ENCODE data around the gene GOLGA3.
"Not testable (repeated sequence)": the region's sequence is repeated elsewhere in the genome, so short reads cannot be mapped to it uniquely, and the experiment has no call there.

Gene GOLGA3

DNA sequence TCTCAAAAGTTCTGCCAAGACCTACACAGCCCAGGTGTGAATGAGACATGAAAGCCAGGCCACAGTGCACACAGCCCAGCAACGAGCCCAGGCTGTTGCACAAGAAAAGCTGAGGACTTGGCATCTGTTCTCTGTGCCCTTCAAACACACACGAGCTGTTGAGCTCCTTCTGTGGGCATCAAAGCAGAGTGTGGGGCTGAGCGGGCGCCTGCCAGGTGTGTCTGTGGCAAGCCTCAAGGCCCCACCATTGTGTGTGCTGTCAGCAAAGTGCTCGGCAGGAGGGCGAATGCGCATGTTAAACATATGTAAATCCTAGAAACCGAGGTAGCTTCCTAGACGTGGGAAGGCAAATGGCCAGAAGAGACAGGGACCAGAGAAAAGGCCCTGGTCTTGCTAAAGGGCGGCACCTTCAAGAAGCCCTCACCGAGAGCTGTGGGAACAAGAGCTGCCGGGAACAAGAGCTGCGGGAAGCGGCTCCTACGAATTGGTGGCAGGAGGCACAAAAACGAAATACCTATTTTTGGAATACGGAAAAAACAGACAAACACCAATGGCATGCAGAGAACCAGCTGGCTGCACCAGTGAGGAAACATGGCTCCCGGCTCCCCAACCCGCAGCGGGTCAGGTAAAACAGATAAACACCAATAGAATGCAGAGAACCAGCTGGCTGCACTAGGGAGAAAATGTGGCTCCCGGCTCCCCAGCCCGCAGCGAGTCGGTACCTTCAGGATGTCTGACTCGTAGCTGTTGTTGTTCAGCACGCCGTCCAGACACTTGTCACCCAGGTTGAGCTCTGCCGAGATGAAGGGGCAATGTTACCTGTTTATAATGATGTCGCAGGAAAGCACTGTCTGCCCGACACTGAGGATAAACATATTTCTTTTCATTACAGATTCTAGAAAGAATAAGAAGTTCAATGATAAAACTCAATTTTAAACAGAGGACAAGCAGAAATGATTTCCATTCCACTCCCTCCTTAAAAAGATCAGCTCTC, 19.0 kb upstream of the GOLGA3 start:
- DNase-seq = no peak

DNA sequence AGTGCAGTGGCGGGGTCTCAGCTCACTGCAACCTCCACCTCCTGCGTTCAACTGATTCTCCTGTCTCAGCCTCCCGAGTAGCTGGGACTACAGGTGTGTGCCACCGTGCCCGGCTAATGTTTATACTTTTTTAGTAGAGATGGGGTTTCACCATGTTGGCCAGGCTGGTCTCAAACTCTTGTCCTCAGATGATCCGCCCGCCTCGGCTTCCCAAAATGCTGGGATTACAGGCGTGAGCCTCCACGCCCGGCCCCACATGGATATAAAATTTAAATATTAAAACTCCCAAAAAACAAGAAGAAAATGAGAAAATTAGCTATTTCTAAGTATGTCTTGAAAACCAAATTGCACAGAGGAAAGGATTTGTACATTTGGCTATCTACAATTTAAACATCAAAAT, 16.0 kb upstream of the GOLGA3 start:
- DNase-seq = not testable (repeated sequence)

DNA sequence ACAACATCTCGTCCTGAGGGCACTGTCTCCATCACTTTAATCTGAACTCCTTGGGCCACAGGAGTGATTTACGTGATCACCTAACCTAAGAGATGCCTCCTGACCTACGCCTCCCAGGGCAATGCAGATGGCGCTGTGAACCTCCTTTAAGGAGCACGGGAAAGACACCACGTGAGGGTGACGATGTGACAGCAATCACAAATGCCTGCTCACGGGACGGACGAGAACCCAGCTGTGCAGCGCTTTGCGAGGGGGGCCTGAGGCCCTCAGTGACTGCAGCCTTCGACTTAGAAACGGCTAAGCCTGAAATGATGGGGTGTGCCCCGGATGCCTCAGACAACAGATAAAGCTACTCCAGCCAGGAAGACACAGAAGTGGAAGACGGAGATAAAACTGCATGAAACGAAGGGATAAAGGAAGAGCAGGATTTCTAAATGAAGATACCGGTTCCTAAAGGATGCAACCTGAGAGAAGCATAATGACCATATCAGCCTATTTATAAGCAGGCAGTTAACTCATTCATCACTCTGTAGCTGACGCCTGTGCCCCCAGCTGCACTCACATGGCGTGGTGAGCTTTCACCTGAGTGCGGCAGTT, 13.9 kb upstream of the GOLGA3 start:
- DNase-seq = no peak

DNA sequence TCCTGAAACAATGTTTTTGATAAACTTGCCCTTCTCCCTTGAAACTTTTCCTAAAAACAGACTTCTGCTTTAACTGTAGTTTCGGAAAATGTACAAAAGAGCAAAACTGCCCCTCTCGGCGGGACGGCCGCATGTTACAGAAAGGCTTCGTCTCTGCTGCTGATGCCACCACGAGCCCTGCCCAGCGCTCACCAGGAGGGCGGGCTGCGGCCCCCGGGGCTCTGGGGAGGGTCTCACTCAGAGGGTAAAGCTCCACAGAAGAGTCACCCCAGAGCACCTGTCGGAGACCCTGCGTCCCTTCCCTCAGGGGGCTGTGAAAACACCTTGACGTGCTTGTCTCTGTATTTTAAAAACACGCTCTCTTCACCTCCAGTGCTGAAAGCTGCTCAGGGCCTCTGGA, 12.5 kb upstream of the GOLGA3 start:
- no peak for DNase-seq

DNA sequence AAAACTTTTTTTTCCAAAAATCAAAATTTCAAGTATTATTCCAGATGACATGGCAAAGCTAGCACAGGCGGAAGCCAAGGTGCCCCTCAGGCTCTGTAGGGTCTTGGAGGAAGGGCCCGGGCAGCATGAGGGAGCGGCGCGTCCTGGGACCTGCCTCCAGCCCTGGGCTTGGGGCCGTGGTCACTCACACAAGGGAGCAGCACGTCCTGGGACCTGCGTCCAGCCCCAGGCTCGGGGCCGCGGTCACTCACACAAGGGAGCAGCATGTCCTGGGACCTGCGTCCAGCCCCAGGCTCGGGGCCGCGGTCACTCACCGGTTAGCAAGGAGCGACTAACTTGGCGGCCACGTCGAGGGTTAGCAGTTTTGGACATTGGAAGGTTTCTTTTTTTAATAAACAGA, 11.9 kb upstream of the GOLGA3 start:
- no peak for DNase-seq

DNA sequence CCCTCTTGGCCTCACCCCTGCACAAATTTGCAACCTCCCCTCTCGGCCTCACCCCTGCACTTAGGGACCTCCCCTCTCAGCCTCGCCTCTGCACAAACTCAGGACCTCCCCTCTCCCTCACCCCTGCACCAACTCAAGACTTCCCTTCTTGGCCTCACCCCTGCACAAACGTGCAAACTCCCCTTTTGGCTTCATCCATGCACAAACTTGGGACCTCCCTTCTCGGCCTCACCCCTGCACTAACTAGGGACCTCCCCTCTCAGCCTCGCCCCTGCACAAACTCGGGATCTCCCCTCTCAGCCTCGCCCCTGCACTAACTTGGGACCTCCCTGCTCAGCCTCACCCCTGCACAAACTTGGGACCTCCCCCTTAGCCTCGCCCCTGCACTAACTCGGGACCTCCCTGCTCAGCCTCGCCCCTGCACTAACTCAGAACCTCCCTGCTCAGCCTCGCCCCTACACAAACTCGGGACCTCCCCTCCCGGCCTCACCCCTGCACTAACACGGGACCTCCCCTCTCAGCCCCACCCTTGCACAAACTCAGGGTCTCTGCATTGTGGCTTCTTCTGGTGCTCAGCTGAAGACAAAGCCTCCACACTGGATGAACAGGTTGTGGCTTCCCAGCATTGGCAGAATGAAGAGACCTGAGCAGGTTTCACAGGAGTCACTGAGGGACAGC, 11.0 kb upstream of the GOLGA3 start:
- no peak for DNase-seq

DNA sequence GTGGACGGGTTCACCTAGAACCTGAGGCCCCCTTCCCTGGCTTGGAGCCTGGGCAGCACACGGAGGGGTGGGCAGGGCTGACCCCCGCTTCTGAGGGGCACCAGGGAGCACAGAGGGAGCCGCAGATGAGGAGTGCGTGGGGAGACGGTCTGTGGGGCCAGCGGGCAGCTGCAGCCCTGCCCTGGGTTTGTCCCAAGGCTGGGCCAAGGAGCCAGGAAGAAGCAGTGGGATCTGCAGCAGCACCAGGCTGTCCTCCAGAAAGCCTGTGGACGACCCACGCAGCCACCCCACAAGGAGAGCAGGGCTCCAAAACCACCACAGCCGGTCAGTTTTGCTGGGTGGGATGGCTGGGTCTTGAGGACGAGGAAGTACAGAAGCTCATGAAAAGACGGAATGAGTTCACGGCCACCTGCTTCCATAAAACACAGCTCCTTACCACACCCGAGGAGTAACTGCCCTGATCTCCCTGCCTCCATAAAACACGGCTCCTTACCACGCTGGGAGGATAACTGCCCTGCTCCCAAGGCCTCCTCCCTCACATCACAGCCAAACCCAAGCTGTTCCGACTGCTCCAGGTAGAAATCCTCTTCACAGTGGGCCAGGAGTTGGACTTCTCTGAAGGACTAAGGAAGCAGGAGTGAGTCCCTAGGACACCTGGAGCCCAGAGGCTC, 9.9 kb upstream of the GOLGA3 start:
- DNase-seq = no peak

DNA sequence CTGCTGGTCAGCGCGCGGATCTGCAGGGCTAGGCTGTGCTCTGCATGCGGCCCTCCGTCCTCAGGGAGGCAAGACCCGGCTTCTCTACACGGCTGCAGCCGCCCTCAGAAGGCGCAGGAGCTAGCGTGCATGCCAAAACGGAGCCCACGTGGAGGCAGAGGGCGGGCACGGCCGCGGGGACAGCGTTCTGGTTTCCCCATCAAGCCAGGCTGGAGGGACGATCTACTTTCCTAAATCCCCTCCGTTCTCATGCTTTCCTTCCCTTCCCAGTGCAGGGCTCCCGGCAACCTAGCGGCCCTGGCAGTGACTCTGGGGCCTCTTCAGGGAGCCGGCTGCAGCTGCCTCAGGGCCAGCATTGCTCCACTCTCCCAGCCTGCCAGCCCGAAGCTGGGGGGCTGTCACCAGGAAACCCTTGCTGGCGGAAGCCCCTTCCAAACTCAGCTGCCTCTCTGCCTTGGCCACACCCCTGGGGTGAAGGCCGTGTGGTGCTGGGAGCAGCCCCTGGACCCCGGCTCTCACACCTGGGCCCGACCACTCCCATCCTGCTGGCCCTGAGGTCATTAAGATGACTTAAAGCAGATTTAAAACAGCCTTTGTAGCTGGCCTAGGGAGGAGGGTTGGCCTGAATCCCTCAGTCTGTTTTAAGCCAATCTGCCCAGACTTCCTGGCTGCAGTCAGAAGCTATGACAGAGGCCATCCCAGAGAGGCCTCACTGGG, 9.2 kb upstream of the GOLGA3 start:
- DNase-seq = no peak

DNA sequence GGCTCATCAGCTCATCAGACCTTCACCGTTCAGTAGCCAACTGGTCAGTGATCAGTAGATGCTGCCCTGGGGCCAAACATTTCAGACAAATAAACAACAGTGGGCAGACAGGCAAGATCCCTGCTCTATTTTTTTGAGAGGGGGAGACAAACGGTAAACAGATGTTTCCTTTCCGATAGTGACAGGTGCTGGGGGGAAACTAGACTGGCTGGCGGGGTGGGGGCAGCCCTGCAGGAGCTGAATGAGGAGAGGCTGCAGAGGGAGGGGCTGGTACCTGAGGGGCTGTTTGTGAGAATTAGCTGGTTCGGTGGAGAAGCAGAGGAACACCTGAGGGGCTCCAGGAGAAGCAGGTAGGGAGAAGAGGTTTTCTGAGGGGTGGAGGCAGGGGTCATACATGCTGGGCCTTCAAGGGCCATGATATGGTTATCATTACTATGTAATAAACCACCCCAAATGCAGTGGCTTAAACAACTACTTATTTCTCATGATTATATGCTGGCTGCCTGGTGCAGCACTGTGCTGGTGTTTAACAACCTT, 8.2 kb upstream of the GOLGA3 start:
- DNase-seq = no peak

DNA sequence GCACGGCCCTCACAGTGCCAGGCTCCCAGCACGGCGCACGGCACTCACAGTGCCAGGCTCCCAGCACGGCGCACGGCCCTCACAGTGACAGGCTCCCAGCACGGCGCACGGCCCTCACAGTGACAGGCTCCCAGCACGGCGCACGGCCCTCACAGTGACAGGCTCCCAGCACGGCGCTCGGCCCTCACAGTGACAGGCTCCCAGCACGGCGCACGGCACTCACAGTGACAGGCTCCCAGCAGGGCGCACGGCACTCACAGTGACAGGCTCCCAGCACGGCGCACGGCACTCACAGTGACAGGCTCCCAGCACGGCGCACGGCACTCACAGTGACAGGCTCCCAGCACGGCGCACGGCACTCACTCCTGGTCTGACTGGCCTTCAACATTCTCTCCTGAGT, 7.6 kb upstream of the GOLGA3 start:
- DNase-seq = not testable (repeated sequence)

DNA sequence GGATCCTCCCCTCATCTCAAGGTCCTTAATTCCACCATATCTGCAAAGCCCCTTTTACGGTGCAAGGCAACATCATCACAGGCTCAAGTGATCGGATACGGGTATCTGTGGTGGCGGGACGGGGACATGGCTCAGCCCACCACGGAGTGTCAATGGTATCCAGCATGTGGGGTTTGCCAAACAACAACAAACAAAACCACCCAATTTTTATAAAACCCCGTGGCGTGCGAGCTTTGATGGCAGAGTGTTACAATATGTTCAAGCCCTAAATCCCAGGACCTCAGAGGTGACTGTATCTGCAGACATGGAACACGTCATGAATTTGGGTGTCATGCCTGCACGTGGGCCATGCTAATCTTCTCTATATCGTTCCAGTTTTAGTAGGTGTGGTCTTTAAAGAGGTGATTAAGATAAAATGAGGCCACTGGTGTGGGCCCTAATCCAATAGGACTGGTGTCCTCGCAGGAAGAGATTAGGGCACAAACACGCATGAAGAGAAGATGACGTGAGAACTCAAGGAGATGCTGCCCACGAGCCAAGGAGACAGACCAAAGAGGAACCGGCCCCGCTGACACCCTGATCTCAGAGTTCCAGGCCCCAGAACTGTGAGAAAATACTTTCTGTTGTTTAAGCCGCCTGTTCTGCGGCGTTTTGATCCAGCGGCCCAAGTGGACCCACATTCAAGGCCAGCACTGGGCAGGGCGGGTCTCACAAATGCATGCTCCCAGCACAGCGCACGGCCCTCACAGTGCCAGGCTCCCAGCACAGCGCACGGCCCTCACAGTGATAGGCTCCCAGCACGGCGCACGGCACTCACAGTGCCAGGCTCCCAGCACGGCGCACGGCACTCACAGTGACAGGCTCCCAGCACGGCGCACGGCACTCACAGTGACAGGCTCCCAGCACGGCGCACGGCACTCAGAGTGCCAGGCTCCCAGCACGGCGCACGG, 6.7 kb upstream of the GOLGA3 start:
- no peak for DNase-seq

DNA sequence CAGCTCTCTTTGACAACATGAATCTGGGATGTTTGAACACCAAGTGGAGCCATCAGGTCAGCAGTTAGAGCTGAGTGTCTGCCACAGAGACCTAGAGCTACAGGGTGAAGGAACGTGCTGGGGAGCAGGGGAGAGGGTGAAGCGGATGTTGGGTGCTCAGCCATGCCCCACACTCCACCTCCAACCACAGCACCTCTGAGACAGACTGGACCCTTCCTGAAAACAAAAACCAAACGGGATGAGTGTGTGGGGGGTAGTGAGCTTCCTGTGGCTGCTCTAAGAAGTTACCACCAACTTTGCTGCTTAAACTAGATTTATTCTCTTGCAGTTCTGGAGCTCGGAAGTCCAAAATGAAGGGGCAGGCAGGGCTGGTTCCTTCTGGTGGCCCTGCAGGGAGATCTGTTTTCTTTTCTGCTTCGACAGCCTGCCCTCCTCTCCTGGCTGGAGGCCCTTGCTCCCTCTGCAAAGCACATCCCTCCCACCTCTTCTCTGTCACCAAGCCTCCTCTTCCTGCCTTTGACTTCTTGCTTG, 5.6 kb upstream of the GOLGA3 start:
- no peak for DNase-seq

DNA sequence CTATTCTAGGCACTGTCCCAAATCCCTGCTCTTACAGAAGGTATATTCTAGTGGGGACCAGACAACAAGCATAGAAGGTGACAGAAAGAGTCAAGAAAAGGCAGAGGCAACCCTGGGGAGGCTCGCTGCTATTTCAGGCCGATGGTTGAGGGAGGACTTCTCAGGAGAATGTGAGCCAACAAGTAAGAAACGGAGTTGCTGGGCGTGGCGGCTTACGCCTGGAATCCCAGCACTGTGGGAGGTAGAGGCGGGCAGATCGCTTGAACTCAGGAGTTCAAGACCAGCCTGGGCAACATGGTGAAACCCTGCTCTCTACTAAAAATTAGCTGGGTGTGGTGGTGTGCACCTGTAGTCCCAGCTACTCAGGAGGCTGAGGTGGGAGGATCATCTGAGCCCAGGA, 4.7 kb upstream of the GOLGA3 start:
- no peak for DNase-seq

DNA sequence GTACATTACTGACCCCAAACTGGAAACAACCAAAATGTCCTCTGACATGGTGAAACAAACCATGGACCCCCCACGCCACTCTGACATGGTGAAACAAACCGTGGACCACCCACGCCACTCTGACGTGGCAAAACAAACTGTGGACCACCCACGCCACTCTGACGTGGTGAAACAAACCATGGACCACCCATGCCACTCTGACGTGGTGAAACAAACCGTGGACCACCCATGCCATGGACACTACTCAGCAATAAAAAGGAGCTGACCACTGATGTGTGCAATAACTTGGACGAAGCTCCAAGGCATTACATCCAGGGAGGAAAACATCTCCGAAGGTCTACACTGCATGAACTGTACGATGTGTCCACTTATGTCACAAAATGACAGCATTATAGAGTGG, 3.1 kb upstream of the GOLGA3 start:
- no peak for DNase-seq

DNA sequence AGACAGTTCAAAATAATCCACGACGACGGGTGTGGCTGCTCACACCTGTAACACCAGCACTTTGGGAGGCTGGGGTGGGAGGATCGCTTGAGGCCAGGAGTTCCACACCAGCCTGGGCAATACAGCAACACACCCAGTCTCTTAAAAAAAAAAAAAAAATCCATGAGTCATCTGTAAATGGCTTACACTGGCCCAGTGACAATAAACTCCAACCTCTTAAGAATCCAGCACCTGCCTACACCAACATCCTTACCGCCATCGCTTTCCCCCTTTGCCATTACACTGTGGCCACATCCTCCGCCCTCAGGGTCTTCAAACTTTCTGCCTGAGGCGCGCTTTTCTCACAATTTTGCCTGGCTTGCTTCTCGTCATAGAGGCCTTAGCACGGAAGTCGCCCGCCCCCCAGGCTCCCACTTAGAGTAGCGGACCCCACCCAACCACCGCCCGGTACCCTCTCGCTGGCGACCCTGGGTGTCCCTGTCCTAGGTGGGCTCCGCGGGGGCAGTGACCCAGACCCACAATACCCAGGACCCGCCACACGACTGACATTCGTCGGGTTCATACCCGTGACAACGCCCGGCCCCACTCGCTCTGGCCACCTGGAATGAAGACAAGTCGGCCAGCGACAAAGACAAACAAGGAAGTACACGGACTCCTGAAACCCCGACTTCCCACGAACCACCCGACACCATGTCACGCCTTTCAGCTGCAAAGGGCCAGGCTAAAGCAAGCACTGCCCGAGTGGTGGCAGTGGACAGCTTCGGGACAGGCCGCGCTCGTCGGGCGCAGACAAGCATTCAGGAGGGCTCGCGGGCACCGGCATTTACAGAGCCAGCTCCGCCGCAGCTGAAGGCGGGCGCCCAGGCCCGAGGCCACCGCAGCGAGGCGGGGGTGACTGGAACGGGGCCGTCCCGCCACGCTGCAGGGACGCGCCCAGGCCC, 636 bp downstream of the GOLGA3 start:
- no peak for DNase-seq

DNA sequence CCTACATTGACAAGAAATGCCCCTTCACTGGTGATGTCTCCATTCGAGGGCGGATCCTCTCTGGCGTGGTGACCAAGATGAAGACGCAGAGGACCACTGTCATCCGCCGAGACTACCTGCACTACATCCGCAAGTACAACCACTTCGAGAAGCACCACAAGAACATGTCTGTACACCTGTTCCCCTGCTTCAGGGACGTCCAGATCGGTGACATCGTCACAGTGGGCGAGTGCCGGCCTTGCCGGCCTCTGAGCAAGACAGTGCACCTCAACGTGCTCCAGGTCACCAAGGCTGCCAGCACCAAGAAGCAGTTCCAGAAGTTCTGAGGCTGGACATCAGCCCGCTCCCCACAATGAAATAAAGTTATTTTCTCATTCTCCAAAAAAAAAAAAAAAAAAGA, 2.8 kb downstream of the GOLGA3 start:
- no peak for DNase-seq

DNA sequence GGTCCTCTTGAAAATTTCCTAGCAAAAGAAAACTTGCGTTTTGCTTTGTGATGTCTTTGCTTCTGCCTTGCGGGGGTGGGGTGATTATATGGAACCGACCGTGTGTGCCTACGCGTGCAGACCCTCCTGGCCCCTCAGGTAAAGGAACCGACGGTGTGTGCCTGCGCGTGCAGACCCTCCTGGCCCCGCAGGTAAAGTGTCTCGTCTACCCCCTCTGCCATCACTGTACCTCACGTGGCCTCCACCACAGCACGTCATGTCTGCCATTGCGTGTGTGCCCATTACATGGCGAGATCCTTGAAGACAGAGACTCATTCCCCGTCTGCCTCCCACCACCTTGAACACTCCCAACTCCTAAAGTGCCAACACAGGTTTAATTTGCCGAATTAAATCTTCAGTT, 3.6 kb downstream of the GOLGA3 start:
- DNase-seq = no peak

DNA sequence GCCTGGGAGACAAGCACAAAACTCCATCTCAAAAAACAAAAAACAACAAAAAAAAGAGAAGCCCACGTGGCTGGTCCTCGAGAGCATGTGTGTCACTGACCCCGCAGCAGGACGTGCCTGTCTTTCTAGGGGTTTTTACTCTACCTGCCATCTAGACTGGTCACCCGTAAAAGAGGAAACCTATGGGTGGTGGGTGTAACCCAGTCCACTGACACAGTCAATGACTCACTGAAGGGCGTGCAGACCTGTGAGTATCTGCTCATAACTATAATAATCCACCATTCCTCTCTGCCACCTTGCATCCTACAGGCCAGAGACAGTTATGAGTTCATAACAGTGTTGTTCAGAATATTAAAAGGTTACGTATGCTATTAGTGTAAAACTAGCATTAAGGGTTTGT, 4.6 kb downstream of the GOLGA3 start:
- no peak for DNase-seq

DNA sequence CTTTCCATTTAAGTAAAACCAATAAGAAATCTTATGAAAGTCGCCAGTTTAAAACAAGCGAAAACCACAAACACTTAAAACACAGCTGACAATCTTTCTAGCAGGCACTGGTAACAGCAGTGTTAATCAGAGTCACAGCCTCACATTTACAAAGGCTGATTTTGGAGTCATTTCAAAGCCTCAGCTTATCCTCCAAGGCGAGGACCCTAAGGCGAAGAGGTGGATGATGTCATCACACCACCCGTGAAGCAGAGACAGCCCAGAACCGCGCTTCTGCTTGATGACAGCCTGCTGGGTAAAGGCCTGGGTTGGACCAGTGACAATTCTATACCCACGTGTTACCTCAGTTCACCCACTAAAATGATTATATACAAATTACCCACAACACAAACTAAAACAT, 10.1 kb downstream of the GOLGA3 start:
- no peak for DNase-seq

DNA sequence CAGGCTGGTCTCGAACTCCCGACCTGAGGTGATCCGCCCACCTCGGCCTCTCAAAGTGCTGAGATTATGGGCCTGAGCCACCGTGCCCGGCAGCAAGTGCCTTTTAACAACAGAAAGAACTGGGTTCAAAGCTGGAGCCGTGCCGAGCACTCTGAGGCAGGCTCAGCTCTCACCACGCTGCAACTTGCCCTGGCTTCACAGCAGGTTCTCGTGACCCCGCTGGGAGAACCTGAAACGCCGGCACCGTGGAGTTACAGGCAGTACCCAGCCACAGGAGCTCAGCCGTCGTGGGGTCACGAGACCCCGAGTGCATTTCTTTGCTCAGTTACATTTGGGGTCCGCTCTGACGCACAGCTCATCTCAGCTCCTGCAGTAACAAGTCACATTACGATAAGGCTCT, 14.4 kb downstream of the GOLGA3 start:
- no peak for DNase-seq
